ENCODE results near the gene CLMN.
"Not testable (repeated sequence)": the region's sequence is repeated elsewhere in the genome, so short reads cannot be mapped to it uniquely, and the experiment has no call there.

The CLMN gene

GRCh38 chr14:95287176-95287754 is 32.4 kb downstream of the CLMN start:
- TF ChIP-seq, protein P1, sequence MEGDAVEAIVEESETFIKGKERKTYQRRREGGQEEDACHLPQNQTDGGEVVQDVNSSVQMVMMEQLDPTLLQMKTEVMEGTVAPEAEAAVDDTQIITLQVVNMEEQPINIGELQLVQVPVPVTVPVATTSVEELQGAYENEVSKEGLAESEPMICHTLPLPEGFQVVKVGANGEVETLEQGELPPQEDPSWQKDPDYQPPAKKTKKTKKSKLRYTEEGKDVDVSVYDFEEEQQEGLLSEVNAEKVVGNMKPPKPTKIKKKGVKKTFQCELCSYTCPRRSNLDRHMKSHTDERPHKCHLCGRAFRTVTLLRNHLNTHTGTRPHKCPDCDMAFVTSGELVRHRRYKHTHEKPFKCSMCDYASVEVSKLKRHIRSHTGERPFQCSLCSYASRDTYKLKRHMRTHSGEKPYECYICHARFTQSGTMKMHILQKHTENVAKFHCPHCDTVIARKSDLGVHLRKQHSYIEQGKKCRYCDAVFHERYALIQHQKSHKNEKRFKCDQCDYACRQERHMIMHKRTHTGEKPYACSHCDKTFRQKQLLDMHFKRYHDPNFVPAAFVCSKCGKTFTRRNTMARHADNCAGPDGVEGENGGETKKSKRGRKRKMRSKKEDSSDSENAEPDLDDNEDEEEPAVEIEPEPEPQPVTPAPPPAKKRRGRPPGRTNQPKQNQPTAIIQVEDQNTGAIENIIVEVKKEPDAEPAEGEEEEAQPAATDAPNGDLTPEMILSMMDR (IDR thresholded peaks at IDR 0.05; ENCODE audit: low read depth, low read length) = no peak
- H3K4me3 ChIP-seq (ENCODE audit: low read depth, low read length) = no peak overlapping the region

DNA sequence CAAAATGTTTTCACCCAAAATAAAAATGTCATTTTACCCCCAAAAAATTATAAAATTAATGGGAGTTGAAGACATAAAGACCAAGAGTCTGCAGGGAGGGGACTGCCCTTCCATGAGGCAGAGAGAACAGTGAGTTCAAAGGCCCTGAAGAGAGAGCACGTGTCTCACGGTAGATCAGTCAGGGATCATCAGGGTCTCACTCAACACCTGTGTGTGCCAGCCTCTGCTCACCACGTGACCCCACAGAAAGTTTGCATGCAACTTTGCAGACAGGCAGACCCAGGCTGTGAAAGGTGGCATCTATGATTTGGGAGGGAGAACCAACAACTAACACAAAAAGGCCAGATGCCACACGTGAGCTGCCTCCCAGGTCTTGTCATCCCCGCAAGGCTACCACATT is 33.1 kb downstream of the CLMN start:
- TF ChIP-seq, protein P1 (IDR thresholded peaks at IDR 0.05; ENCODE audit: low read depth, low read length) = no peak
- H3K4me3 ChIP-seq (ENCODE audit: low read depth, low read length) = no peak overlapping the region

DNA sequence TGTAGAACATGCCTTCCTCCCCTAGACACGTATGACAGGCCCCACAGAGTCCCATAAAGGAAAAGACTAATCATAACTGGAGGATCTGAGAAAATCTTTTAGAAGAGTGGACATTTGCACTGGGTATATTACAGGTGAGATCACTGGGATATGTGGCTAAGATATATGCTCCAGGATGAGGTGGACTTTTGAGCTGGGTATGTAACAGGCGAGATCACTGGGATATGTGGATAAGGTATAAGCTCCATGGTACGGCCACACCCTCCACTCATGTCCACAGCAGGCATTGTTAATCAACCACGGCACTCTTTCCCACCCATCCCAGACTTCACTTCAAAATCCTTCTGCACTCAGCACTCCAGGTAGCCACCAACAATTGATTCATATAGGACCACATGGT is 34.1 kb downstream of the CLMN start:
- H3K4me3 ChIP-seq (ENCODE audit: low read depth, low read length) = no peak overlapping the region
- TF ChIP-seq, protein P1 (IDR thresholded peaks at IDR 0.05; ENCODE audit: low read depth, low read length) = no peak

GRCh38 chr14:95283802-95284201 is 35.9 kb downstream of the CLMN start:
- H3K4me3 ChIP-seq (ENCODE audit: low read depth, low read length) = not testable (repeated sequence)

- H3K4me3 ChIP-seq (ENCODE audit: low read depth, low read length) = not testable (repeated sequence)
Observed at GRCh38 chr14:95282986-95283380, 36.7 kb downstream of the CLMN start.

GRCh38 chr14:95282354-95282985 is 37.2 kb downstream of the CLMN start:
- no peak overlapping the region for H3K4me3 ChIP-seq (ENCODE audit: low read depth, low read length)
- TF ChIP-seq, protein P1 (IDR thresholded peaks at IDR 0.05; ENCODE audit: low read depth, low read length) = no peak

GRCh38 chr14:95281560-95282176 is 38.0 kb downstream of the CLMN start:
- H3K4me3 ChIP-seq (ENCODE audit: low read depth, low read length) = no peak overlapping the region

DNA sequence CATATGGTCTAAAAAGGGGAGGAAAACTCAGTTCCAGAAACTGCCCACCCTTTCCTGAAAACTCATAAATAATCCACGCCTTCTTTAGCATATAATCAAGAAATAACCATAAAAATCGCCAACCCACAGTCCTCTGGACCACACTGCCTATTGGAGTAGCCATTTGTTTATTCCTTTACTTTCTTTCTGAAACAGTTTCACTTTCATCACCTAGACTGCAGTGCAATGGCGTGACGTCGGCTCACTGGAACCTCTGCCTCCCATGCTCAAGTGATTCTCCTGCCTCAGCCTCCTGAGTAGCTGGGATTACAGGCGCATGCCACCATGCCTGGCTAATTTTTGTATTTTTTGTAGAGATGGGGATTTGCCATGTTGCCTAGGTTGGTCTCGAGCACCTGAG is 44.2 kb downstream of the CLMN start:
- H3K4me3 ChIP-seq (ENCODE audit: low read depth, low read length) = 0 out of 2 replicates have a peak overlapping the region, but pooled peaks have one; percentile 8
- TF ChIP-seq, protein P1 (IDR thresholded peaks at IDR 0.05; ENCODE audit: low read depth, low read length) = no peak

More at GRCh38 chr14:95281560-95282176, 38.0 kb downstream of the CLMN start:
- TF ChIP-seq, protein P1 (IDR thresholded peaks at IDR 0.05; ENCODE audit: low read depth, low read length) = no peak

Measured in WI38 (cell line).